DOHH2 (cell line): ENCODE results near the gene SCYL1.

Source experiments
- EZH2phosphoT487 ChIP-seq: fragments of 200-600 bp; sonication (generic); IDR thresholded peaks from 2 replicates; pipeline ENCODE4 v1.6.1; 2017; ENCODE audit warnings: borderline replicate concordance, mild to moderate bottlenecking, antibody characterized with exemption, low read length, moderate library complexity, mixed read lengths
- TF ChIP-seq, protein P1 (sequence below): fragments of 200-600 bp; sonication (generic); IDR thresholded peaks from one replicate; pipeline ENCODE4 v1.5.1; 2014; ENCODE audit warnings: antibody characterized with exemption, mild to moderate bottlenecking, low read depth, low read length; ENCODE audit not compliant: poor library complexity, severe bottlenecking

- TF ChIP-seq, protein P1, sequence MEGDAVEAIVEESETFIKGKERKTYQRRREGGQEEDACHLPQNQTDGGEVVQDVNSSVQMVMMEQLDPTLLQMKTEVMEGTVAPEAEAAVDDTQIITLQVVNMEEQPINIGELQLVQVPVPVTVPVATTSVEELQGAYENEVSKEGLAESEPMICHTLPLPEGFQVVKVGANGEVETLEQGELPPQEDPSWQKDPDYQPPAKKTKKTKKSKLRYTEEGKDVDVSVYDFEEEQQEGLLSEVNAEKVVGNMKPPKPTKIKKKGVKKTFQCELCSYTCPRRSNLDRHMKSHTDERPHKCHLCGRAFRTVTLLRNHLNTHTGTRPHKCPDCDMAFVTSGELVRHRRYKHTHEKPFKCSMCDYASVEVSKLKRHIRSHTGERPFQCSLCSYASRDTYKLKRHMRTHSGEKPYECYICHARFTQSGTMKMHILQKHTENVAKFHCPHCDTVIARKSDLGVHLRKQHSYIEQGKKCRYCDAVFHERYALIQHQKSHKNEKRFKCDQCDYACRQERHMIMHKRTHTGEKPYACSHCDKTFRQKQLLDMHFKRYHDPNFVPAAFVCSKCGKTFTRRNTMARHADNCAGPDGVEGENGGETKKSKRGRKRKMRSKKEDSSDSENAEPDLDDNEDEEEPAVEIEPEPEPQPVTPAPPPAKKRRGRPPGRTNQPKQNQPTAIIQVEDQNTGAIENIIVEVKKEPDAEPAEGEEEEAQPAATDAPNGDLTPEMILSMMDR, result no peak
- TF ChIP-seq EZH2phosphoT487, result no peak
These were observed 36.4 kb upstream of the SCYL1 start for GRCh38 chr11:65488273-65489034.
